Stimulated activated CD8-positive, alpha-beta memory T cell treated with anti-CD3 and anti-CD28 coated beads, Interleukin-4, amount 100 ng/mL, for 1 hour (primary cell): ENCODE data around the gene VGLL2.

Experiments used
- DNase-seq, 2 donors: peaks; one replicate each; pipeline ENCODE4 v3.0.0-alpha.2; 2020; ENCODE audit warnings: low read depth in 2 of 2, low spot score in 1 of 2

VGLL2 gene

DNA sequence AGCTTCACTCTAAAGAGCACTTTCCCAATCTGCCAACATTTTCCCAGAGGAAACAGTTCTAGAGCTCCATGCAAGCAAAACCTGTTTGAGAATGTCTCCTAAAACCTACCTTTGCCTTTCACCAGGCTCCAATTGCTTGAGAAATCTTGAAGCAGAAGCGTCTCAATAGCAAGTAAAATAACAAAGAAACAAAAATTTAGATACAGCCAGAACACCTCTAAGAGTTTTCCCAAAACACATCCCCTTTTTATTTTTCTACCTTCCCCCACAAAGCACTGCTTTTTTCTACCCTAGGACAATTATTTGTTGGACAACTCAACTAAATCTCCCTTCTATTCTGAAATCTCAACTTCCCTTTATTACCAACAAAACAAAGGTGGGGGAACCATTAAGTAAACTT is 3.6 kb downstream of the VGLL2 start:
- no peak for DNase-seq

DNA sequence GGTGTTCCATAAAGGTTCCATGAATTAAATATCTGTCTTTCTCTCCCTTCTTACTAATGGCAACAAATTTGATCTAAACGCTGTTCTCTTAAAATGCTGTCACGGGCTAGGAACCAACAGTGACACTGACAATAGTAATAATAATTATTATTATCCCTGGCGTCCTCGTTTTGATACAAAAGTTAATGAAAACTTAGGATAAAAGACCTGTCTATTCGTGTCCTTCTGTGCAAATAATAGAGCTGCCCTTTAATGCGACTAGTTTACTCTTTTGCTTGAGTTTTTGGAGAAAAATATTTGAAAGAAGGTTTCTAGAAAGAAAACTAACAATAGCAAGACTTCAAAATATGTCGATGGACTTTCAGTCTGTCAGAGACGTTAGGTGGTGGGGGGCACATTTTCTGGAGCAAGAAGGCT is 4.3 kb downstream of the VGLL2 start:
- DNase-seq = no peak

GRCh38 chr6:117270055-117270842 is 4.9 kb downstream of the VGLL2 start:
- DNase-seq = no peak

GRCh38 chr6:117270843-117271507 is 5.6 kb downstream of the VGLL2 start:
- no peak for DNase-seq

GRCh38 chr6:117272032-117272866 is 6.9 kb downstream of the VGLL2 start:
- DNase-seq = no peak

GRCh38 chr6:117272891-117273290 is 7.5 kb downstream of the VGLL2 start:
- DNase-seq = no peak

- no peak for DNase-seq
Measured at GRCh38 chr6:117275205-117275604, 9.8 kb downstream of the VGLL2 start.

DNA sequence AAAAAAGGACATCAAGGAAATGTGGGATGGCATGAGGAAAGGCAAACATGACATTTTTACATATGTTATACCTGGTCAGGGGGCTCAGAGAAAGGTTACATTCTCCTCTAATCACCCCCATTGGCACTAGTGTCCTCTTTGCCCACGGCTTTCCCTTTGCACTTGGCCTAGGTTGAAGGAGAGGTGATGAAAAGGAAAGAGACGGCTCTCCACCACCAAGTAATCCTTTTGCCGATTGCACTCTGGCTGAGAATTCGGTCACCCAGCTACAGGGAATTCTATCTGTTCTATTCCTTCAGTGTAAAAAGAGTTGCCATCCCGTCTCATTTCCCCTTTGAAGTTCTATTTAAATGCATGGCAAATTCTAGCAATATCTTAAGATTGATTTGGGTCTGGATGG is 10.4 kb downstream of the VGLL2 start:
- DNase-seq = no peak

DNA sequence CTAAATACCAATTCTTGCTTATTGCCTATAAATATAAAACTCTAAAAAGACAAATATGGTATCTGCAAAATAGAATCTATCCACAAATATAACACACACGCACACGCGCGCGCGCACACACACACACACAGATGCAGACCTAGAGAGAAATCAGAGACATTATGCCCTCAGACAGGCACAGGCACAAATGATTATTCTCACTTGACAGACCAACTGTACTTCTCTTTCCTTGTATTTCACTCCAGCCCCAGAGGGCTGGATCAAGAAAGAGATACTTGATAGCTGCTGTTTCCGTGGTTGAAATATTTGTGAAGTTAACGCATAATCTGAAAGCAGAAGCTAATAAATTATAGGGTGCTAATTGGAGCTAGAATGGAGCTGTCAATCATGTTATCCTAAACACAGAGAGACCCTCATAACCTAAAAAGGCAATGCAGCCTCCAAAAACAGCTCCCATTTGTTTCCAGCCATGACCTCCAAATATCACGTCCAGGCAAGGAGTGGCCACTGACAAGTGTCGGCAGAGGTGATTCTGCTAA is 11.5 kb downstream of the VGLL2 start:
- DNase-seq = no peak

GRCh38 chr6:117280922-117281321 is 15.6 kb downstream of the VGLL2 start:
- no peak for DNase-seq

GRCh38 chr6:117288083-117288715 is 22.8 kb downstream of the VGLL2 start:
- DNase-seq = no peak

- DNase-seq = no peak
Measured at GRCh38 chr6:117290173-117290846, 25.0 kb downstream of the VGLL2 start.

DNA sequence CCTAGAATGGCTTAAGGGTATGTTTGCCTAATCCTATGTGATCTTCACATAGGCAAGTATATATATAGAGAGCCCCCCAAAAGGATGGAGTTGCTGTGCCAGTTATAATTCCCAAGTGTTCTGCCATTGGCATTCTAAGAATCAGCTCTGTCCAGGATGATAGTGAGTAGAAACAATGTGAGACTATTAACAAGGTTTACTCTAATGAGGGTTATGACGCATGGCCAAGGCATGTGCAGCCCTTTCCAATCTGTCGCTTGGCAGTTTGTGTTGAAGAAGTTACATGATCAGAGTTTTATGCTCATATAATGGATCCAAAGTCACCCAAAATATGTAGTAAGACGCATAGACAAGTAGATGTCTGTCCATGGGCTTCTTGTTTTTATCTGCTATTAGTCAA is 33.6 kb downstream of the VGLL2 start:
- no peak for DNase-seq

- no peak for DNase-seq
Measured at GRCh38 chr6:117303323-117303722, 38.0 kb downstream of the VGLL2 start.

GRCh38 chr6:117304446-117304845 is 39.1 kb downstream of the VGLL2 start:
- no peak for DNase-seq

DNA sequence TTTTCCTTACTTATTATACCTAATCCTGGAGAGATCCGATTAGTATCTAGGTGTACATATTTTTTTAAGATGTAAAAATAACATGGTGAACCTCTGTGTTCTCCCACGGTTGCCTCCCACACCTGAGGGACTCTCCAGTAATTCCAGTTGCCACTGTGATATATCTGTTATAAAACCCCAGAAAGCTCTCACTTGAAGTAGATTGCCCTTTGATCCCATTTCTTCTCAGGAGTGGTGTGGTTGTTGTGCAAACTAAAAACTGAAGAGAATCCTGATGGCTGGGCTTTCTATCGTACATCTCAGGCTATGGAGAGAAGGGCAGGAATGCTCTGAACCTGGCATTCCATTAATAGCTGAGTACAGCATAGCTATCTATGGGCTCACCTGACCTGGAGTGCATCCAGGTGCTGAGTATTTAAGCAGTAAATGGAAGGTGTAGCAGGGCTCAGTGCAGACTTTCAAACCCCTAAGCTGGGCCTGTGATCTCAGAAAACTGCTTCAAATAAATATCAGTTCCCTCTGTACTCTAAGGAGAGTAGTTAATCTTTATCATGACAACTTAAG is 41.0 kb downstream of the VGLL2 start:
- no peak for DNase-seq

- DNase-seq = no peak
Measured at GRCh38 chr6:117307655-117308054, 42.3 kb downstream of the VGLL2 start.

DNA sequence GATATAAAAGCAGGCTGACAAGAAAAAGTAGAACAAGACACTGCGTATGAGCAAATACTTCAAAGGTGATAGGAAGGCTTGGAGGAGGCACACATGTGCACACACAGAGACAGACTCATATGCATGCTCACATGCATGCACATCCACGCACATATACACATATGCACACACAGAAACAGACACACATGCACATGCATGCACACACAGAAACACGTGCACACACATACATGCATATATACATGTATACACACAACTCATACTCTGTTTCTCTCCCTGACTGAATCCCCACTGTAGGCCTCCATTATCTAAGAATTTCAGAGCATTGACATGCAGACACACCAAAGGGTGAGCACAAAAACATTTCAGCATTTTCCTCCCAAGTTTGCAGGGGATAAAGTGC is 43.7 kb downstream of the VGLL2 start:
- no peak for DNase-seq

GRCh38 chr6:117309611-117310010 is 44.3 kb downstream of the VGLL2 start:
- DNase-seq = no peak

- no peak for DNase-seq
Measured at GRCh38 chr6:117311310-117311709, 46.0 kb downstream of the VGLL2 start.
